ENCODE results near the gene DPH3.

Gene DPH3

DNA sequence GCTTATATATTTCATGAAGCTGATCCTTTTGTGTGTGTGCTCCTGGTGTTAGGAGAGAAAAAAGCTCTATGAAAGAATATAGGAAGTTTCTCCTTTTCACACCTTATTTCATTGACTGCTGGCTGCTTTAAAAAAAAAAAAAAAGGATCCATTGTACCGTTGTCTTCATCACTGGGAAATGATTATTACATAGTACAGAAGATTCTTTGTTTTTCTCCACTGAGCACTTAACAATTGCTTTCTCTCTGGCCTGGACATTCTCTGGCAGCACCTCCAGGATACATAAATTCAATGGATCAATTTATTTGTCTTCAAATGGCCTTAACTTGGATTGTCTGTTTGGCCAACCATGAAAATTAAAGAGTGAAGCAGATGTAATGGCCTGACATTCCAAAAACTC is 37.2 kb downstream of the DPH3 start:
- H3K27ac ChIP-seq (ENCODE audit: extremely low read depth, low read depth, low read length), result no peak overlapping the region
- H3K4me1 ChIP-seq (ENCODE audit: control insufficient read depth, insufficient read depth, low read length), result no peaks in the 10 kb centered on the region
- H3K9me3 ChIP-seq (ENCODE audit: control insufficient read depth, insufficient read depth, low read depth, low read length), result no peaks in the 10 kb centered on the region
- no peak for TF ChIP-seq SCRT1 (tag by site-specific recombination; IDR thresholded peaks at IDR 0.05; ENCODE audit: borderline replicate concordance)
- TF ChIP-seq, protein P1, sequence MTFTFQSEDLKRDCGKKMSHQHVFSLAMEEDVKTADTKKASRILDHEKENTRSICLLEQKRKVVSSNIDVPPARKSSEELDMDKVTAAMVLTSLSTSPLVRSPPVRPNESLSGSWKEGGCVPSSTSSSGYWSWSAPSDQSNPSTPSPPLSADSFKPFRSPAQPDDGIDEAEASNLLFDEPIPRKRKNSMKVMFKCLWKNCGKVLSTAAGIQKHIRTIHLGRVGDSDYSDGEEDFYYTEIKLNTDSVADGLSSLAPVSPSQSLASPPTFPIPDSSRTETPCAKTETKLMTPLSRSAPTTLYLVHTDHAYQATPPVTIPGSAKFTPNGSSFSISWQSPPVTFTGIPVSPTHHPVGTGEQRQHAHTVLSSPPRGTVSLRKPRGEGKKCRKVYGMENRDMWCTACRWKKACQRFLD (tag by site-specific recombination; IDR thresholded peaks at IDR 0.05), result no peak
- no peak for TF ChIP-seq ZBTB1 (tag by site-specific recombination; IDR thresholded peaks at IDR 0.05)
- TF ChIP-seq ZBTB20 (tag by site-specific recombination; IDR thresholded peaks at IDR 0.05), result no peak
- TF ChIP-seq, protein P2, sequence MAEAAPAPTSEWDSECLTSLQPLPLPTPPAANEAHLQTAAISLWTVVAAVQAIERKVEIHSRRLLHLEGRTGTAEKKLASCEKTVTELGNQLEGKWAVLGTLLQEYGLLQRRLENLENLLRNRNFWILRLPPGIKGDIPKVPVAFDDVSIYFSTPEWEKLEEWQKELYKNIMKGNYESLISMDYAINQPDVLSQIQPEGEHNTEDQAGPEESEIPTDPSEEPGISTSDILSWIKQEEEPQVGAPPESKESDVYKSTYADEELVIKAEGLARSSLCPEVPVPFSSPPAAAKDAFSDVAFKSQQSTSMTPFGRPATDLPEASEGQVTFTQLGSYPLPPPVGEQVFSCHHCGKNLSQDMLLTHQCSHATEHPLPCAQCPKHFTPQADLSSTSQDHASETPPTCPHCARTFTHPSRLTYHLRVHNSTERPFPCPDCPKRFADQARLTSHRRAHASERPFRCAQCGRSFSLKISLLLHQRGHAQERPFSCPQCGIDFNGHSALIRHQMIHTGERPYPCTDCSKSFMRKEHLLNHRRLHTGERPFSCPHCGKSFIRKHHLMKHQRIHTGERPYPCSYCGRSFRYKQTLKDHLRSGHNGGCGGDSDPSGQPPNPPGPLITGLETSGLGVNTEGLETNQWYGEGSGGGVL (tag by site-specific recombination; IDR thresholded peaks at IDR 0.05), result no peak
- TF ChIP-seq ZNF274 (IDR thresholded peaks at IDR 0.05; ENCODE audit: low read length), result no peak
- TF ChIP-seq ZNF274 (tag by site-specific recombination; IDR thresholded peaks at IDR 0.05; ENCODE audit: borderline replicate concordance), result no peak
- no peak for TF ChIP-seq ZNF23 (tag by site-specific recombination; IDR thresholded peaks at IDR 0.05; ENCODE audit: borderline replicate concordance)
- no peak for TF ChIP-seq ZNF214 (tag by site-specific recombination; IDR thresholded peaks at IDR 0.05; ENCODE audit: borderline replicate concordance)
- TF ChIP-seq, protein P3, sequence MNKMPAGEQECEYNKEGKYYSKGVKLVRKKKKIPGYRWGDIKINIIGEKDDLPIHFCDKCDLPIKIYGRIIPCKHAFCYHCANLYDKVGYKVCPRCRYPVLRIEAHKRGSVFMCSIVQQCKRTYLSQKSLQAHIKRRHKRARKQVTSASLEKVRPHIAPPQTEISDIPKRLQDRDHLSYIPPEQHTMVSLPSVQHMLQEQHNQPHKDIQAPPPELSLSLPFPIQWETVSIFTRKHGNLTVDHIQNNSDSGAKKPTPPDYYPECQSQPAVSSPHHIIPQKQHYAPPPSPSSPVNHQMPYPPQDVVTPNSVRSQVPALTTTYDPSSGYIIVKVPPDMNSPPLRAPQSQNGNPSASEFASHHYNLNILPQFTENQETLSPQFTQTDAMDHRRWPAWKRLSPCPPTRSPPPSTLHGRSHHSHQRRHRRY (tag by site-specific recombination; IDR thresholded peaks at IDR 0.05), result no peak
- ChIA-PET POLR2A (interaction anchor here (0.7 kb wide), 2 partner anchors 138 to 970 kb away, joined by 3 to 4 read pairs; no protein-coding TSS in a partner anchor), CTCF (interaction anchor here (0.7 to 1.0 kb wide), 2 partner anchors 14 to 161 kb away, joined by 3 read pairs; no protein-coding TSS in a partner anchor)
- no peaks in the 10 kb centered on the region for H3K36me3 ChIP-seq (ENCODE audit: control insufficient read depth in 2 of 2, insufficient read depth in 1 of 2, low read length in 2 of 2)
- H3K4me3 ChIP-seq (ENCODE audit: low read depth, low read length), result no peak overlapping the region

DNA sequence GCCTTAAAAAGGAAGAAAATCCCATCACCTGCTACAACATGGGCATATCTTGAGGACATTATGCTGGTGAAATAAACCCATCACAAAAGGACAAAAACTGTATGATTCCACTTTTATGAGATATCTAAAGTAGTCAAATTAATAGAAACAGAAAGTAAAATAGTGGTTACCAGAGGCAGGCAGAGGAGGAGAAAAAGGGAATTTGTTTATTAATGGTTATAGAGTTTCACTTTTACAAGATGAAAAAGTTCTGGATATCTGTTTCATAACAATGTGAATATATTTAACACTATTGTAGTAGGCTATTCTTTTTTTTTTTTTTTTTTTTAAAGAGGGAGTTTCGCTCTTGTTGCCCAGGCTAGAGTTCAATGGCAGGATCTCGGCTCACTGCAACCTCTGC is 40.4 kb downstream of the DPH3 start:
- CTCF ChIA-PET, result no interaction called here
- Histone ChIP-seq H3K4me1 (ENCODE audit: control insufficient read depth, insufficient read depth, low read length) (no peaks in the 10 kb centered on the region), H3K9me3 (ENCODE audit: control insufficient read depth, insufficient read depth, low read depth, low read length) (no peaks in the 10 kb centered on the region), H3K27ac (ENCODE audit: extremely low read depth, low read depth, low read length) (no peak overlapping the region), H3K36me3 (ENCODE audit: control insufficient read depth in 2 of 2, insufficient read depth in 1 of 2, low read length in 2 of 2) (no peaks in the 10 kb centered on the region), H3K4me3 (ENCODE audit: low read depth, low read length) (no peak overlapping the region)
- TF ChIP-seq ZNF514 (tag by site-specific recombination; IDR thresholded peaks at IDR 0.05), result no peak
- no peak for TF ChIP-seq ZIC2 (tag by site-specific recombination; IDR thresholded peaks at IDR 0.05)
- TF ChIP-seq, protein P4, sequence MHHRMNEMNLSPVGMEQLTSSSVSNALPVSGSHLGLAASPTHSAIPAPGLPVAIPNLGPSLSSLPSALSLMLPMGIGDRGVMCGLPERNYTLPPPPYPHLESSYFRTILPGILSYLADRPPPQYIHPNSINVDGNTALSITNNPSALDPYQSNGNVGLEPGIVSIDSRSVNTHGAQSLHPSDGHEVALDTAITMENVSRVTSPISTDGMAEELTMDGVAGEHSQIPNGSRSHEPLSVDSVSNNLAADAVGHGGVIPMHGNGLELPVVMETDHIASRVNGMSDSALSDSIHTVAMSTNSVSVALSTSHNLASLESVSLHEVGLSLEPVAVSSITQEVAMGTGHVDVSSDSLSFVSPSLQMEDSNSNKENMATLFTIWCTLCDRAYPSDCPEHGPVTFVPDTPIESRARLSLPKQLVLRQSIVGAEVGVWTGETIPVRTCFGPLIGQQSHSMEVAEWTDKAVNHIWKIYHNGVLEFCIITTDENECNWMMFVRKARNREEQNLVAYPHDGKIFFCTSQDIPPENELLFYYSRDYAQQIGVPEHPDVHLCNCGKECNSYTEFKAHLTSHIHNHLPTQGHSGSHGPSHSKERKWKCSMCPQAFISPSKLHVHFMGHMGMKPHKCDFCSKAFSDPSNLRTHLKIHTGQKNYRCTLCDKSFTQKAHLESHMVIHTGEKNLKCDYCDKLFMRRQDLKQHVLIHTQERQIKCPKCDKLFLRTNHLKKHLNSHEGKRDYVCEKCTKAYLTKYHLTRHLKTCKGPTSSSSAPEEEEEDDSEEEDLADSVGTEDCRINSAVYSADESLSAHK (tag by site-specific recombination; IDR thresholded peaks at IDR 0.05), result no peak
- no peak for TF ChIP-seq ZNF843 (tag by site-specific recombination; IDR thresholded peaks at IDR 0.05)
- TF ChIP-seq ZNF335 (tag by site-specific recombination; conservative IDR thresholded peaks at IDR 0.05), result no peak
- TF ChIP-seq, protein P5, sequence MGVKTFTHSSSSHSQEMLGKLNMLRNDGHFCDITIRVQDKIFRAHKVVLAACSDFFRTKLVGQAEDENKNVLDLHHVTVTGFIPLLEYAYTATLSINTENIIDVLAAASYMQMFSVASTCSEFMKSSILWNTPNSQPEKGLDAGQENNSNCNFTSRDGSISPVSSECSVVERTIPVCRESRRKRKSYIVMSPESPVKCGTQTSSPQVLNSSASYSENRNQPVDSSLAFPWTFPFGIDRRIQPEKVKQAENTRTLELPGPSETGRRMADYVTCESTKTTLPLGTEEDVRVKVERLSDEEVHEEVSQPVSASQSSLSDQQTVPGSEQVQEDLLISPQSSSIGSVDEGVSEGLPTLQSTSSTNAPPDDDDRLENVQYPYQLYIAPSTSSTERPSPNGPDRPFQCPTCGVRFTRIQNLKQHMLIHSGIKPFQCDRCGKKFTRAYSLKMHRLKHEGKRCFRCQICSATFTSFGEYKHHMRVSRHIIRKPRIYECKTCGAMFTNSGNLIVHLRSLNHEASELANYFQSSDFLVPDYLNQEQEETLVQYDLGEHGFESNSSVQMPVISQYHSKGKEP (tag by site-specific recombination; IDR thresholded peaks at IDR 0.05), result no peak
- no peak for TF ChIP-seq ZNF76 (tag by site-specific recombination; IDR thresholded peaks at IDR 0.05; ENCODE audit: borderline replicate concordance, low read depth)
- no peak for TF ChIP-seq ZNF366 (tag by site-specific recombination; conservative IDR thresholded peaks at IDR 0.05)
- no peak for TF ChIP-seq ZNF830 (tag by site-specific recombination; IDR thresholded peaks at IDR 0.05; ENCODE audit: low read depth)
- no peak for TF ChIP-seq ZFHX2 (tag by site-specific recombination; conservative IDR thresholded peaks at IDR 0.05)
- no peak for TF ChIP-seq ZNF202 (tag by site-specific recombination; IDR thresholded peaks at IDR 0.05; ENCODE audit: borderline replicate concordance)
- TF ChIP-seq SALL2 (tag by site-specific recombination; IDR thresholded peaks at IDR 0.05; ENCODE audit: borderline replicate concordance), result no peak
- TF ChIP-seq ZNF132 (tag by site-specific recombination; IDR thresholded peaks at IDR 0.05; ENCODE audit: borderline replicate concordance), result no peak
- TF ChIP-seq ZNF341 (tag by site-specific recombination; IDR thresholded peaks at IDR 0.05; ENCODE audit: low read depth), result no peak
- no peak for TF ChIP-seq ZNF501 (tag by site-specific recombination; IDR thresholded peaks at IDR 0.05)
- POLR2A ChIA-PET, result no interaction called here
